Brain pericyte (primary cell): Measurements from ENCODE around the gene USE1.

Experiments used
- DNase-seq: peaks from one replicate; pipeline ENCODE4 v3.0.0-alpha.2; 2012; ENCODE audit warnings: low read depth, low spot score

USE1 gene

DNA sequence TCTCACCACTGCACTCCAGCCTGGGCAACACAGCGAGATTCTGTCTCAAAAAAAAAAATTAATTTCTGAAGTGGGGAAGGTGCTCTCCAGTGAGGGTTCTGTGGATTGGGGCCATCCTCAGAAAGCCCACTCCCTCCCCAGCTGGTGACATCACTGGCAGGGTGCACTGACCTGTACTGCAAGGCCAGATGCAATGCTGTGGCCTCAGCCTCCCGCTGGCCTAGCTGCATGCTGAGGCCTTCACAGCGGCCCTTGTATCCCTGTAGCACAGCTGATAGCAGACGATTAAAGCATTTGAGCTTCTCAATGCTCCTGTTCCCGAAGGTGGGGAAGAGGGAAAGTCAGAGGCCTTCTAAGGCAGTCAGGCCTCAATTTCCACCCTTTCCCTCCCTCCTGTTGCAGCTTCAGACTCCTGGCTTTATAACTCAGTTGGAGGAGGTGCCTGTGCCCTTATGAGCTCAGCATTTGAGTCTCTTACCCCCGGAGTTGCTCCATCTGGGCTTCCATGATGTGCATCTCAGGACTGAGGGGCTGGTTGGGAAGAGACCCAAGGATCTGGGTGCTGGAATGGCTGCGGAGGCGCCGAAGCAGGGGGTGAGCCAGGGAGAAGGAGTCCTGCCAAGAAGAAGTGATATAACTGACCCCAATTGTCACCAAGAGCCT is 44.1 kb downstream of the USE1 start:
- DNase-seq: no peak

DNA sequence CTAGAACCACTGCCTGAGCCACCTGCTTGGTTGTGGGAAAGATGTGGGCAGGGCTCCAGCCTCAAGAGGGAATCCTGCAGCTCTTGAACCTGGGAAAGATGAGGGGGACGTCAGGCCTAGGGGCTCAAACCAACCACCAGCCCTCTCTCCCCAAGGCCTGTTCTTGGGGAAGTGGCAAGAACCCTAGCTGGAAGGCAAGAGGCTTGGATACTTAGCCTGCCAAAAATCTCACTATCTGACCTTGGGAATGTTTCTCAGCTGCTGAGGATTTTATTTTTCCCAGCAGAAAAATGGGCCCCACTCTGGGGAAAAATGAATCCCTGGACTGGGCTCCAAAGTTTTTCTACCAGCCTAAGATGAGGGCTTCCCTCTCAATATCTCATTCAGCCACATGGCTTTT is 44.8 kb downstream of the USE1 start:
- DNase-seq: no peak

DNA sequence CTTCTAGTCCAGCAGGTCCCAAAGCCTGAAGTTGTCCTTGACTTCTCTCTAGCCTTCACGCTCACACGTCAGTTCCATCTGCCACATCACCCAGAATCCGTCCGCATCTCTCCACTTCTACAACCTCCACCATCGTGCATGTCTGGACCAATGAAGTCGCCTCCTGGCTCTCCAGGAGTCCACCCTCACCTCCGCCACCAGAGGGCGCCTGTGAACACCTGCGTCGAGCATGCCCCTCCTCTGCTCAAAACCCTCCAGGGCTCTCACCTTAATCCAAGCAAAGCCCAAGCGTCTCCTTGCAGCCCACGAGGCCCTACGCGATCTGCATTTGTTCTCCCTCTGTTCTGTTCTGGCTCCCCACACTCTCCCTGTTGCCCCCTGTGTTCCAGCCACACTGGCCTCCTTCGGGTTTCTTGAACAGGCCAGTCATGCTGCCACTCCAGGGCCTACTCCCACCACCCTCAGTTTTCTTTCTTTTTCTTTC is 45.7 kb downstream of the USE1 start:
- DNase-seq: no peak

DNA sequence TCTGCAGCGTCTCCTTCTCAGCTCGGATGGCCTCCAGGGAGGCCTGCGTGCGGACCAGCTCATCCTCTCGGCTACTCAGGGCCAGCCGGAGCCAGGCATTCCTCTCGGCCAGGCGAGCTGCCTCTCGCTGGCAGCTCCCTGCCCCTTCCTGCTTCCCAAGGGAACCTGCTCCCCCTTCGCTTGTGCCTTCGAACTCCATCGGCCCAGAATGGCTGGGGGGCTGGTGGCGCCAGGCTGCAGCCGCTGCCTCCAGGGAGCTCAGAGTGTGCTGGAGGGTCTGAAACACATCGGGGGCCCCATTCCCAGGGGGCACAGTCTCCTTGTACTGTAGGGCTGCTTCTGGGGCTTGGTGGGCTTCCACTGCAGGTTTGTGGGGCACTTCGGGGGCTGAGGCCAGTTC is 47.4 kb downstream of the USE1 start:
- no peak for DNase-seq

DNA sequence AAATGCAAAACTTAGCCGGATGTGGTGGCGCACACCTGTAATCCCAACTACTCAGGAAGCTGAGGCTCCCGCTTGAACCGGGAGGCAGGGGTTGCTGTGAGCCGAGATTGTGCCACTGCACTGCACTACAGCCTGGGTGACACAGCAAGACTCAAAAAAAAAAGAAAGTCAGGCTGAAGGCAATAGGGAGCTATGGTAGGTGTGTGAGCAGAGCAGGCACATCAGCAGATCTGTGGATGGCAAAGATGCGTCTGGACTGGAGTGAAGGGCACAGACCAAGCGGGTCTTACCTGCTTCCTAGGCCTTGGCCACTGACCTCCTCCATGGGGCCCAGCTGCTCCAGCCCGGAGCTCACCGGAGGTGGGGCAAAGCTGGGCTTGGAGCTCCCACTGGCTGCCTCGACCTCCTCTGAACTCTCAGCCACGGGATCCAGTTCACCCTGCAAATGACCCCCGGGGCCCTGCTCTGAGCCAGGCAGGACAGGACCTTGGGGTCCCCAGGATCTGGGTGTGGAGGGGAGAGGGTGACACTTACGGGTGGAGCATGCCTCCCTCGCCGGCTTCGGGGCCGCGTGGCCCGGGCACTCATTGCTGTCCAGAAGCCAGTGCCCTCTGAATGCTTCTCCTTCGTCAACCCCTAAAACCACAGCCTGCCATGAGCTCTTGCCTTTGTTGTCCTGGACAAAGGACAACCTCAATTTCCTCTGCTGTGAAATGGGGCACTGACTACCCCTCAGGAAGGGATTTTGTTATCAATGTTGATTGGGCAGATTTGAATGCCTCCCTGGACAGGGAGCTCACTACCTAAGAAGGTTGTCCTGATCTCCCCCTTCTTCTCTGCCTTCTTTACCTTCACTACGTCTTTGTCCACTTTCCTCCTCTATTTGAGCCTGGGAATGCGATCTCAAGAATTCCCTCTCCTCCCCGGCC is 48.8 kb downstream of the USE1 start:
- no peak for DNase-seq

DNA sequence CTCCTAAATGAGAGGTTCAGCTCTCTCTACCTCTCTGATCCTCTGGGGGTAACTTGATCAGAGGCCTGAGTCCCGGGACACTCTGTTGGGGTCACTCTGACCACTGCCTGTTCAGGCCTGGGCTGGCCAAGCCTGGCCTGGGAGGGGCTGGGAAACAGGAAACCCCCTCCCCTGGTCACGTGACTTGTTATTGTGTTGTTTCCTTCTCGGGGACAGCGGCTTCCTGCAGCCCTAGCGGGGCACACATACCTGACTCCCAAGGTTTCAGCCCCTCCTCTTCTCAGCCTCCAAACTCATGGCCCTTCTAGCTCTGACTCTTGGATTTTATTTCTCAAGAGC is 49.5 kb downstream of the USE1 start, which contains the start of gene USHBP1:
USHBP1 (minus strand) TSS at position 105 of the 339 bp plus-strand sequence. CDS start 446 bp downstream, outside the sequence.
- DNase-seq: no peak

DNA sequence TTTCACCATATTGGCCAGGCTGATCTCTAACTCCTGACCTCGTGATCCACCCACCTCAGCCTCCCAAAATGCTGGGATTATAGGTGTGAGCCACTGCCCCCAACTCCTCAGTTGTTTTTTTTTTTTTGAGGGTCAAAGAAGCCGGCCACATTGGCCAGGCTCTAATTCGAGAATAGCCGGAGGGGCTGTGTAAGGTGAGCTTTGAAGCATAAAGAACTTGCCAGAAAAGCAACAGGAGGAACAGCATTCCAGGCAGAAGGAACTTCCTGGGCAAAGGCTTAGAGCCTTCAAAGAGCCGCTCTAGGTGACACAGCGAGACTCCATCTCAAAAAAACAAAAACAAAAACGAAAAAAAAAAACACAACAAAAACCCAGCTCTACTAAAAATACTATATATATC is 50.9 kb downstream of the USE1 start:
- no peak for DNase-seq

DNA sequence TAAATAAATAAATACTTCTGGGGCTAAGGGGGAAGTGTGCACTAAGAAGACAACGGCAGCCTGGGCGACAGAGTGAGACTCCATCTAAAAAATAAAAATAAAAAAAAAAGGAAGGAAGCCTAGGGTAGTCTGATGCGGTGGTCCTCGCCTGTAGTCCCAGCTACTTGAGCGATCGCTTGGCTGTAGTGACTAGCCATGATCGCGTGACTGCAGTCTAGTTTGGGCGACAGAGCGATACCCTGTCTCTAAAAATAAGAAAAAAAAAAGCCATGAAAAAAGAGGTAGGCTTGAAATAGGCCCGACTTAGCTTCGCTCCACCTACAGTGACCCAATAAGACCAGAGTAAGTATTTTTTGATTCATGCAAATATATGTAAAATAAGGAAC is 51.4 kb downstream of the USE1 start:
- DNase-seq: no peak

DNA sequence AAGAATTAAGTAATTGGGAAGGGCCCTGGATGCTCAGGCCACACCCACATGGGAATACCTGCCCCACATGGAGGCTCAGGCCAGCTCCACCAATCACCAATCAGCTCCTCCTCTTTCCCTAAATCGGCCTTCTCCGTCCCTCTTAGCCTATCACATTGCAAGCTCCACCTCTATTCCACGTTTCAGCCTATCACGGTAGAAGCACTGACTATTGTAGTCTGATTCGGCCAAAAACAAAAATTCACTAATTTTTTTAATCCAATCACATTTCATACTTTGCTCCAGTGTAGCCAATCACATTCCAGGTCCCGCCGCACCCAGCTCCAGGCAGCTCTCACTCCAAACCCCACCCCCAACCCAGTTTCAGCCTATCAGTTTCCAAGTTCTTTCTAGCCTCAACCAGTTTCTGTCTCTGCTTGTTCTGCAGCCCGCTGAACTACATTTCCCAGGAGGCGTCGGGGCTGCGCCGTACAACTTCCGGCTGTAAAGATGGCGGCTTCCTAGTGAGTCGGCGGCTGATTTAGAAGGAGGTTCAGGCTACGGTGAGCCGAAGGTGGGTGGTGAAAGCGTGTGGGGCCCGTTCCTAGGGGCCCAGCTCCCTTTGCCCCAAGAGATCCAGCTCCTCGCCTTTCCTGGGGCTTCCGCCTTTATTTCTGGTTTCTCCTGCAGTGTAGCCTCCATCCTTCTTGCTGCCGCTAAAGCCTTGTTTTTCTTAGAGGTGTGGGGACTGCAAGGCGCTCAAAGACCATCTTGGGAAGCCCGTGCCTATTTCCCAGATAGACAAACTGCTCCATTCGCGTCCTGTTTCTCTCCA is 52.0 kb downstream of the USE1 start, which contains the start of gene BABAM1:
BABAM1 (plus strand) TSS at position 469 of the 814 bp plus-strand sequence. CDS start 1,364 bp downstream, outside the sequence.
- peak; percentile 95 for DNase-seq

DNA sequence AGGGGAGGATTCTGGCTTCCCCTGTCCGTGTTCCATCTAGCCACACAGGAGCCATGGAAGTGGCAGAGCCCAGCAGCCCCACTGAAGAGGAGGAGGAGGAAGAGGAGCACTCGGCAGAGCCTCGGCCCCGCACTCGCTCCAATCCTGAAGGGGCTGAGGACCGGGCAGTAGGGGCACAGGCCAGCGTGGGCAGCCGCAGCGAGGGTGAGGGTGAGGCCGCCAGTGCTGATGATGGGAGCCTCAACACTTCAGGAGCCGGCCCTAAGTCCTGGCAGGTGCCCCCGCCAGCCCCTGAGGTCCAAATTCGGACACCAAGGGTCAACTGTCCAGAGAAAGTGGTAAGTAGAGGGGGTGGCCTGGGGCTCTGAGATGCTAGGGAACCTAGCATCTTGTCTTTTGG is 53.6 kb downstream of the USE1 start:
- DNase-seq: no peak
